Measurements from ENCODE around the gene LIN52. TPM values are rescaled to one million over a fixed set of nuclear protein-coding genes. Genes with fewer than 3 reads are reported as not detected.

The LIN52 gene, protein sequence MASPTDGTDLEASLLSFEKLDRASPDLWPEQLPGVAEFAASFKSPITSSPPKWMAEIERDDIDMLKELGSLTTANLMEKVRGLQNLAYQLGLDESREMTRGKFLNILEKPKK
- total RNA-seq = 7.9 and 8.4 TPM in 2 replicates

- Histone ChIP-seq H3K36me3 (ENCODE audit: control insufficient read depth, insufficient read depth, low read length) (no peaks in the 10 kb centered on the region), H3K27me3 (ENCODE audit: control insufficient read depth, insufficient read depth, low read length) (no peaks in the 10 kb centered on the region), H3K4me3 (ENCODE audit: low read depth, low read length) (peak within 1 kb of the TSS; percentile 80)
- DNase-seq (ENCODE audit: low read depth) (peak; percentile 100), FAIRE-seq (peak; percentile 28)
- TF ChIP-seq CTCF (IDR thresholded peaks at IDR 0.05; ENCODE audit: insufficient read depth, low read length, severe bottlenecking) = no peak
Observed at GRCh38 chr14:74084277-74085046, at the start of gene LIN52, which contains the start of gene ALDH6A1. Gene LIN52 (plus strand): TSS chr14:74084956. CDS start chr14:74084975, 19 bp downstream. Gene ALDH6A1 (minus strand): TSS chr14:74084453. CDS start chr14:74084394, 59 bp downstream.

DNA sequence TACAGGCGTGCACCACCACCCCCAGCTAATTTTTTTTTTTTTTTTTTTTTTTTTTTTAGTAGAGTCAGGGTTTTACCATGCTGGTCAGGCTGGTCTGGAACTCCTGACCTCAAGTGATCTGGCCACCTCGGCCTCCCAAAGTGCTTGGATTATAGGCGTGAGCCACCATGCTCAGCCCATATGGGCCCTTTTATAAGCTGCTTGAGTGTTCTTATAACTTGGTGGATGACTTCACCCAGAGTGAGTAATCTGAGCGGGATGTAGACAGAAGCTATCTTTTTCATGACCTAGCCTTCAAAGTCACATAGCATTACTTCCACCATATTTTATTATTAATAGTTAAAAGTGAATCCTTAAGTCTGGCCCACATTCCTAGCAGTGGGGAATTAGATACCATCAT is 49.2 kb upstream of the LIN52 start:
- Histone ChIP-seq H3K27me3 (ENCODE audit: control insufficient read depth, insufficient read depth, low read length) (no peaks in the 10 kb centered on the region), H3K36me3 (ENCODE audit: control insufficient read depth, insufficient read depth, low read length) (no peaks in the 10 kb centered on the region), H3K4me3 (ENCODE audit: low read depth, low read length) (no peak overlapping the region)
- TF ChIP-seq CTCF (IDR thresholded peaks at IDR 0.05; ENCODE audit: insufficient read depth, low read length, severe bottlenecking) = no peak
- no peak for FAIRE-seq
- DNase-seq (ENCODE audit: low read depth) = peak; percentile 37

DNA sequence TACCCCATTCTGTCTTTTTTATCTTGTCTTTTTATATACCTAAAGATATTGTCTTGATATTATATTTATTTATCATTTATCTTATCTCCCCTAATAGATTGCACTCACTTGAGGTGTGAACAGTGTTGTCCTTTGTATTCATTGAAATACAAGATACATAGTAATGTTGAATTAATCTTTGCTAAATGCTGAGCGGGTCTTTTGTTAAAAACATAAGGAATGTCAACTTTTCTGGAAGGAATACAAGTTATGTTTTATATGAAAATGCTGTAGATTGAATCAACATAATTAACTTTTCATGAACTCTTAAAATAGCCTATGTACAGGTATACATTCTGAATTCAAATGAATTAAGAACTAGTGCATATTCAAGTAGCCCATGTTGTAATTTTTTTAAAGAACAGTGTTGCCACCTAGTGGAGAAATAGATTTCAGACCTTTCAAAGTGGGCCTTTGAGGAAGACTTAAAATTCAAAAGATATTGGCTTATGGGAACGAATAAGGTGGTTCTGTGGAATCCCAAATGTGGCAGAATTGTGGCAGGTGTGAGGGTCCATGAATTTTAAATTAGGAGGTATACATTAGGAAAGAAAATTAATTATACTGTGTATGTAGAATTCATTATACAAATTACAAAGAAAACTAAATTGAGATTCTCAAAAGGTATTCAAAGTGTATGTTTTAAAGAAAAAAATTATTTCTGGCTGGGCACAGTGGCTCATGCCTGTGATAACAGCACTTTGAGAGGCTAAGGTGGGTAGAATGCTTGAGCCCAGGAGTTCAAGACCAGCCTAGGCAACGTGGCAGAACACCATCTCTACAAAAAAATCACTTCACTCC is 46.5 kb upstream of the LIN52 start:
- peak; percentile 36 for TF ChIP-seq CTCF (IDR thresholded peaks at IDR 0.05; ENCODE audit: insufficient read depth, low read length, severe bottlenecking)
- no peaks in the 10 kb centered on the region for H3K36me3 ChIP-seq (ENCODE audit: control insufficient read depth, insufficient read depth, low read length)
- H3K4me3 ChIP-seq (ENCODE audit: low read depth, low read length) = no peak overlapping the region
- H3K27me3 ChIP-seq (ENCODE audit: control insufficient read depth, insufficient read depth, low read length) = no peaks in the 10 kb centered on the region
- FAIRE-seq (no peak), DNase-seq (ENCODE audit: low read depth) (peak; percentile 63)

DNA sequence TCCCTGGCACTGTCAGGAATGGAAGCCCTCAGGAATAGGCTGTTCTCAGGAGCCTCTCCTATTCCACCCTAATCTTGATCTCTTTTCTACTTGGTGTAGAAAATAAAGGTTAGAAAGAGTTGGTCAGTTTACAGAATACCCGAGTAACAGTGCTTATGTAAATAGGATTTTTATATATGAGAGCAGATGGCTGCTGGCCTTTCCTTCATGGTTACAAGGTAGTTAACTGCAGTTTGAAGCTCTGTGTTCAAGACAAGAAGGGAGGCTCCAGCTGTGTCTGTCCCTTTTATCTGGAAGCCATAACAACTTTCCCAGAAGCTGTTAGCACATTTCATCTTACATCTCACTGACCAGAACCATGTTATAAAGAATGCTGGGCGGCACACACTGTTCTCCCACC is 42.5 kb upstream of the LIN52 start:
- no peak for FAIRE-seq
- no peak for TF ChIP-seq CTCF (IDR thresholded peaks at IDR 0.05; ENCODE audit: insufficient read depth, low read length, severe bottlenecking)
- Histone ChIP-seq H3K27me3 (ENCODE audit: control insufficient read depth, insufficient read depth, low read length) (no peaks in the 10 kb centered on the region), H3K4me3 (ENCODE audit: low read depth, low read length) (no peak overlapping the region), H3K36me3 (ENCODE audit: control insufficient read depth, insufficient read depth, low read length) (no peaks in the 10 kb centered on the region)
- no peak for DNase-seq (ENCODE audit: low read depth)

GRCh38 chr14:74045522-74045921 is 39.2 kb upstream of the LIN52 start:
- FAIRE-seq (no peak), DNase-seq (ENCODE audit: low read depth) (no peak)
- Histone ChIP-seq H3K36me3 (ENCODE audit: control insufficient read depth, insufficient read depth, low read length) (no peaks in the 10 kb centered on the region), H3K4me3 (ENCODE audit: low read depth, low read length) (no peak overlapping the region), H3K27me3 (ENCODE audit: control insufficient read depth, insufficient read depth, low read length) (no peaks in the 10 kb centered on the region)
- no peak for TF ChIP-seq CTCF (IDR thresholded peaks at IDR 0.05; ENCODE audit: insufficient read depth, low read length, severe bottlenecking)
